ENCODE data around the gene CDK5RAP1.

The CDK5RAP1 gene

DNA sequence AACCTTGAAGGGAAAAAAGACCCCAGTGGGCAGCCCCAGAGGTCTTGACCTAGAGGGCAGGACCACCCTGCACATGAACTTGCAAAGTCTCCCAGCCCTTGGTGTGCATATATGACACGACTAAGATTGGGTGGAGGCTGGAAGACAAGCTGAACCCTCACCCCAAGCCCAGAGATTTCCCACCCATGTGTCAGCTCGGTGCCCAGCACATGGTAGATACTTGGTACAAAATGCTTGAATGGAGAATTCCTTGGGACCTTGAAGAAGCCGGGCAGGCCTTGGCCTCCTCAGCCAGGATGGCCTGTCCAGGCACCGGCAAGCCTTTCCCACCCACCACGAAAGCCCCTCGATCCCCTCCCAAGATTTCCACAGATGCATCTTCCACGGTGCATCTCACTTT lies 67.7 kb downstream of the CDK5RAP1 start:
- DNase-seq (ENCODE audit: low read depth, low spot score), result no peak

DNA sequence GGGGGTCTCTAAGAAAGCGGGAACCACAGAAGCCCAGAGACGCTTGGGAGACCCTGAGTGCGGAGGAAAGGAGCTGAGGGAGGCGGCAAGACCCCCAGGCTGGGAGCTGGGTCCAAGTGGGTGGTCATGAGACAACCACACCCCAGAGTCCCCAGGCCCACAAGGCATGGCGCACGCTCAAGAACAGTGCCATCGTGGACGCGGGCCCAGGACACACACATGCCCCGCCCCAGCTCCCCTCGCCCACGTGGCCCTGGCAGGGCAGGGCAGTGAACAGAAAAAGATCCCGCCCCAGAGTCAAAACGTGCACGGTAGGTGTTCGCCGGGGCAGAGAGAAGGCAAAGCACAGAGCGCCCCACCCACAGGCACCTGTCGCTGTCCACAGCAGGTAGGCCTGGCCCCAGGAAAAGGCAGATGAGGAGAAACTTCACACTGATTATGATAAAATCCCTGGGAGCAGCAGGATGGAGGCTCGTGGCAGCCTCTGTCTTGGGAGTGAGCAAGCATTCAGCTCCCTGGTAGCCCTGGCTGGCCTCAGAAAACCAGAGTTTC lies 68.3 kb downstream of the CDK5RAP1 start:
- no peak for DNase-seq (ENCODE audit: low read depth, low spot score)

DNA sequence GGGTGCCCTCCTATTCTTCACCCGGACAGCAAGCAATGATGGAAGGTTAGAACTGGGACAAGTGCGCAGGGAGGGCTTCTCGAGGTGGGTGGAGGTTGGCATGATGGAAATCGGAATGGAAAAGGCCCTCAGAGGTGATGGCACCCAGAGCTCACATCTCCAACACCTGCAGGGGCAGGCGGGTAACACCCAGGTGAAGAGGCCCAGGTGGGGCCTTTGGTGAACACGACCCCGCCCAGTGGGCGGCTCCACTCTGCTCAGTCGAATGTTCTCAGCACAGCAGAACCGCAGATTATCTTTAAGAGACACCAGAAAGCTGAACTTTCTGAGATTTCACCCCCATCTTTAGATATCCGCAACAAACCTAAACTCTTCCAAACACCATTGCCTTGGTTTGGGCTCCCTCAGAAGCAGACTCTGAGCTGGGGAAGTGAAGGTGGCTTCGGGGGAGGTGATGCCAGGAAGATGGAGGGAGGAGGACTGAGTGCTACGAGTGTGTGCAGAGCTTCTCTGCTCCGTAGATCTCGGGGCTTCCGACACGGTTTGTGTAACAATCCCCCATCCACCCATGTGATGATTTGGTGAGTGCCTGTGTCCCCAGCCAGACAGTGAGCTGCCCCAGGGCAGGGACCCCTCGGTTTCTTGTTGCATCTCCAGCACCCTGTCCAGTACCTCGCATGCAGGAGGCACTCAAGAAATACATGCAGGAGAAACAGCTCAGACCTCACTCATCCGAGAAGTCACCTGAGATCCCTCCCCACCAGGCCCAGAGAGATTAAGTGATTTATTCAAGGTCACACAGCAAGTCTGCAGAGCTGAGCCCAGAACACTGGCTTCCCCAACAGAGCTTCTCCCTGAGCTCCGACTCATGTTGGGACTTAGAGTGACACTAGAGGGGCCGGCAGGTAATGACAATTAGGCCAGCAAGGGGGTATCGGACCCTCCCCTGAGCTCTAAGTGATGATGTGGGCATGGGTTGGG lies 72.9 kb downstream of the CDK5RAP1 start:
- DNase-seq (ENCODE audit: low read depth, low spot score), result no peak

DNA sequence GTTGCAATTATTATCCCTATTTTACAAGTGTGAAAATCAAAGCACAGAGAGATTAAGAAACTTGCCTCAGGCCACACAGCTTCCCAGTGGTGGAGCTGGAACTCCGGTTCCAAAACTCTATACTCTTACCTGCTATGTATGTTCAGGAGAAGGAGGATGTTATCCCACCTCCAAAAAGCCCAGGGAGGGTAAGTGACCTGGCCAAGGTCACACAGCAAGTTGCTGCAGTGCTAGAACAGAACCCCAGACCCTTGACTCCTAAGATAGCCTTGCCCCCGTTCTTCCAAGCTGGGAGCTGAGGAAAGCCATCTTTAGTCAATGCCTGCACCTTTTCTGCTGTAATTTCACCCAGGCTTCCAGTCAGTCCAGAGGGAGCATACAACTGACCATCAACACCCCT lies 76.0 kb downstream of the CDK5RAP1 start:
- no peak for DNase-seq (ENCODE audit: low read depth, low spot score)

DNA sequence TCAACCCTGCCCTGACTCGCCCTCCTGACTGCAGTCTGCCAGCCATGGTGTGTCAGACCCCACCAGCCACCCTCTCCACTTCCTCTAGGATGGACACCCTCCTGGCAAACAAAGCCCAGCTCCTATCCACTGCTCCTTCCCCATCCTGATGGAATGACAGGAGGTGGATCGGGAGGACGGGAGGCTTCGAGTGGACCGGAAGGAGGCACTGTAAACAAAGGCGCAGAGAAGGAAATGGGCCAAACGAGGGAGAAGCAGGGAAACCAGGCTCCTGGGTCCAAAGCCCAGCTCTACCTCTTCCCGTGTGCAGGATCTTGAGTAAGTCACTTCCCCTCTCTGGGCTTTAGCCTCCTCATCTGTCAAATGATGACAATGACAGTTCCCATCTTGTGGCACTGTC lies 78.1 kb downstream of the CDK5RAP1 start:
- no peak for DNase-seq (ENCODE audit: low read depth, low spot score)

DNA sequence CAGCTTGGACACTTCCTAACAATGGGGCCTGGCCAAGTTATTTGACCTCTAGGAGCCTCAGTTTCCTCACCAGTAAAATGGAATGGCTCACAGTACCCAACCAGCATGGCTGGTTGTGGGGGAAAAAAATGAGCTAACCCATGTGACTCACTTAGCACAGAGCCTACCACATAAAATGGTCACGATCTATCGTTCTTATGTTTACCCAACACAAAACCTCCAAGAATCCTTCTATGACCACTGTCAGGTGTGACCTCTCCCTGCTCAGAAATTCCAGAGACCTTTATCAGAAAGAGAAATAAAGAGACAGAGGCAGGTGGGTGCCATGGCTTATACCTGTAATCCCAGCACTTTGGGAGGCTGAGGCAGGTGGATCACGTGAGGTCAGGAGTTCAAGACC lies 78.9 kb downstream of the CDK5RAP1 start:
- DNase-seq (ENCODE audit: low read depth, low spot score), result no peak

DNA sequence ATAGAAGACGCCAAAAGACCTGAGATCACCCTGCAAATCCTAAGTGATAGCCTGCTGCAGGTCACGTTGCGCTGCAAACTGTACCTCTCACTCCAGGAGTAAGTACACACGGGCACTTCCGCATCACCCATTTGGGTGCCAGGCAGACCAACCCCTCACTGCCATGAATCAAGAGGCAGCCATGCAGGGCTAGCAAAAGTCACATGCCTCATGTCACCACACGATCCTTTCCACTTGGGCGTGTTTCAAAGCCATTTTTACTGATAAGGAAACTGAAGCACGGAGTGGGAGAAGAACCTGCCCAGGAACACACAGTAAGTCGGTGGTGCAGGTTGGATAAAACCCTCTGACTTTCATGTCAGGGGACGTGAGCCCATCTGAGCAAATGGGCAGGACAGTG lies 81.3 kb downstream of the CDK5RAP1 start:
- no peak for DNase-seq (ENCODE audit: low read depth, low spot score)

DNA sequence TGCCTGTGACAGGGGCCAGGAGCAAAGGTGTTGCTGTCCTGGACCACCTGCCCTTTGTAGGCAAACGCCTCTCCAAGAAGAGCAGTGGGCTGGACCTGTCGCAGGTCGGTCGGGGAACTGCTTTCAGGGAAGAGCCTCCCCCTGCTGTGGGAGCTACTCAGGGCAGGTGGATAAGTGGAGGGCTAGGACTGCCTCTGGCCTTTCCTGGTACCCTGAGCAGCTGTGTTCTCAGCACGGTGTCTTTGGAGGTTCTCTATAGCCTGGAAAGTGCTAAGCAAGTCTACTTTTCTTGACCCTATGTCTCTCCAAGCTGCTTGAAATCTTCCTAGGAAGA lies 83.3 kb downstream of the CDK5RAP1 start:
- DNase-seq (ENCODE audit: low read depth, low spot score), result no peak

DNA sequence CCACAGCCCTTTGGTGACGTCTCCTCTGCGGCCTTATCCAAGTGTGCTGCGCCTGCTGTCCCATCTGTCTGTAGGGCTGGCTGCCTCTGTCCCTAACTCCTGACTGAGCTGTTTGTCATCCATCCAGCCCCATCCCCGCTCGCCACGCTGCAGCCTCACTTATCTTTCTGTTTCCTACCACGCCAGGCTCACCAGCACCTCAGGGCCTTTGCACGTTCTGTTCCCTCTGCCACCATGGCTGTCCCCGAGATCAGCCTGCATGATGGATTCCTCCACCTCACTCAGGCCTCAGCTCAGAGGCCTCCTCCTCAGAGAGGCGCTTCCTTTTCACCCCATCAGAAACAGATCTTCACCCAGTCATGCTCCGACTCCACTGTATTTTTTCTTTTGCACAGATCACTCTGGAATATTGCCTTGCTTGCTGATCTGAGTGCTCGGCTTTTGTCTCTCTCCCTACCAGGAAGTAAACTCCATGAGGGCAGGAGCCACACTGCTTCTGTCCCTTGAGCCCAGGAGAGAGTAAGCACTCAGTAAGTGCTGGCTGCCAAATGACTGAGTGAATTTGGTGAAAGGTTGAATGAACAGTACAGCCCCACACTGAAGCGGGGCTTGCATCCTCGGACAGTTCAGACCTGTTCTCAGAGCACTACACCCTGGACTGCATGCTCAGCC lies 83.8 kb downstream of the CDK5RAP1 start:
- DNase-seq (ENCODE audit: low read depth, low spot score), result no peak

DNA sequence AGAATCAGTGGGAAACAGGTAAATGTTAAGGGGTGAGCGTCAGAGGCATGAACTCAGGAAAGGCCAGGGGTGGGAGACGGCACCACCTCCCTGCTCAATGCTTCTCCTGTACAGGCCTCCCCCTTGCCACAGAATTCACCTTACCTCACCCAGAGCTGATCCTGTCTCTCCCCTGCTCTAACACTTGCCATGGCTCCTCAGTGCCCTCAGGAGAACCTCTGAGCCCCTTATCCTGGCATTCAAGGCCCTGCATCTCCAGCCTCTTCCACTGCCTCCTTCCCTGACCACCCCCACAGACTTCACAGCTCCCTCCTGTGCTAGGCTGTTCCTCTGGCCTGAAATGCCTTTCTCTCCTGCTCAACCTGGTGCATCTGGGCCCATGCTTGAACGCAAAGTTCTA lies 84.4 kb downstream of the CDK5RAP1 start:
- DNase-seq (ENCODE audit: low read depth, low spot score), result no peak

DNA sequence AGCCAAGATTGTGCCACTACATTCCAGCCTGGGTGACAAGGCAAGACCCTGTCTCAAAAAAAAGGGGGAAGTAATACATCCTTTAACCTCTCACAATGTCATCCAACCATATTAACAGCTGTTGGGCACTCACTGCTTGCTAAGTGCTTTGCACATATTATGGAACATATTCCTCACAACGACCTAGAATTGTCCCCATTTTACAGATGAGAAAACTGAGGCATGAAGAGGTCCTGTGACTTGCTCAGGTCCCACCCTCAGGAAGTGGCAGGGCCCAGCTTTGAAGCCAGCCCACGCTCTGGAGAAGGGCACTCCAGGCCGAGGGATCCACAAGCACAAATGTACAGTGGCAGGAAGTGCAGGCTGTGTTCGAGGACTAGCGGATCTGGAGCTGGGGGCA lies 85.0 kb downstream of the CDK5RAP1 start:
- no peak for DNase-seq (ENCODE audit: low read depth, low spot score)

DNA sequence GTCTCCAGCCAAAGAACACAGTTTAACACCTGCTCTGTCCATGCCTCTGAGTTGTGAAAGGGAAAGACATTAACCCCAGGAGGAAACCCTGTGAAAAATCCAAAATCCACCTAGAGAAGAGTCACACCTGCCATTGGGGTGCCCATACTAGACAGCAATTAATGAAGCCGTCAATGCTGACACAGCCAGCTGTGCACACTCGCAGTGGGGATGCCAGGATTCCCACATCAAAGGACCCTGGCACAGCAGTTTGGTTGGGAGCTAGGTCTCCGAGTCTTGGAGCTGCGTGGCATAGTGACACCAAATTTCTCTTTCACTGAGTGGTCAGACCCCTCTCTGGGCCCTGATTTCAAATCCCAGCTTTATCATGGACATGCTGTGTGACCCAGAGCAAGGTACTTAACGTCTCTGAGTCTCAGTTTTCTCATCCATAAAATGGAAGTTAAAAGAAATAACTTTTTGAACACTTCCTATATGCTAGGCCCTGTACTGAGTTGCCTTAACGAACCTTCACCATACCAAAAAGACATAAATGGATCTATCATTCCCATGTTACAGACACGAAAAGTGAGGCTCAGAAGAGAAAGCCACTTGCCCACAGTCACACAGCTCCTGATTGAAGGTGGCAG lies 87.5 kb downstream of the CDK5RAP1 start:
- DNase-seq (ENCODE audit: low read depth, low spot score), result no peak

DNA sequence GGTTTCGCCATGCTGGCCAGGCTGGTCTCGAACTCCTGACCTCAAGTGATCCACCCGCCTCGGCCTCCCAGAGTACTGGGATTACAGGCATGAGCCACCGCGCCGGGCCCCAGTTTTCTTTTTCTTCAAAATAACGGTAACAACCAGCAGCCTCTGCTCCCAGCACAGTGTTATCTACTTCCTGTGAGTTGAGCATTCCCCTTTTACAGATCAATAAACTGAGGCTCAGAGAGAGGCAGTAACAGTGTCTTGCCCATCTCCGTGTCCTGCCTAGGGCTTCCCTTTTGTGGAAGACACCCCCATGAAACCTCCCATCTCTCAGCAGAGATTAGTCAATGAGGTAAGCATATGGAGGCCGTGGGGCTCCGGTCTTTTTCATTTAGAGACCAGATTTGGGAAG lies 88.7 kb downstream of the CDK5RAP1 start:
- no peak for DNase-seq (ENCODE audit: low read depth, low spot score)

DNA sequence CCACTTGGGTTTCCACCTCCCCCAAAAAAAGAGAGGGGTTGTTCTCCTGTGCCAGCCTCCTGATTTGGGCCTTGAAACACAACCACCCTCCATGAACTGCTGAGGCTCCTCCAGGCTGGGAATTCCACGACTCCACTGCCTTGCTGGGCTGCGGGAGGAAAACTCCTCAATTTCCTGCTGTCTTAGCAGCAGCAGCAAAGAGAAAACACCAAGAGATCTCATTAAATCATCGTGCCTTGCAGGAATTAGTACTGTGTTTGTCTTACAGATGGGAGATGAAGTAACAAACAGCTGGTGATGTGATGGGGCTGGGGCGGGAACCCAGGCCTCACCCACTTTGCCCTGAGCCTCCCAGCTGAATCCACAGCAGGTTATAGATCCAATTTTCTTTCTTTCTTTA lies 89.3 kb downstream of the CDK5RAP1 start:
- DNase-seq (ENCODE audit: low read depth, low spot score), result no peak

DNA sequence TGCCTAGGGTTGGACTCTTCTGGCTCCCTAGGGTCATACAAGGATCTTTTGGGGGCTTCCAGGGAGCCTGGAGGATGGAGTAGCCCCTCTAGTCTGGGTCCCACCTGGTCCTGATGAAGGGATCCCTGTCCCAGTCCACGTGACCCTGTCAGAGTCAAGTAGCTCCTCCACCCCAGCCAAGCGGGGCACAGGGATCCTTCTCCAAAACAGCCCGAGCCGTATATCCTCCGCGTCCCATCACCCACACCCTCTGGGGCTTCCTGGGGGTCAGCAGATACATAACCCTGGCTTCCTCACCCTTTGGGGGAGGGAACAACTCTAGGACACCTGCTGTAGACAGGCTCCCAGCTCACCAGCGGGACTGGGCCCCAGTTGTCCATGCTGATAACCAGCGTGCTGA lies 90.3 kb downstream of the CDK5RAP1 start:
- no peak for DNase-seq (ENCODE audit: low read depth, low spot score)

DNA sequence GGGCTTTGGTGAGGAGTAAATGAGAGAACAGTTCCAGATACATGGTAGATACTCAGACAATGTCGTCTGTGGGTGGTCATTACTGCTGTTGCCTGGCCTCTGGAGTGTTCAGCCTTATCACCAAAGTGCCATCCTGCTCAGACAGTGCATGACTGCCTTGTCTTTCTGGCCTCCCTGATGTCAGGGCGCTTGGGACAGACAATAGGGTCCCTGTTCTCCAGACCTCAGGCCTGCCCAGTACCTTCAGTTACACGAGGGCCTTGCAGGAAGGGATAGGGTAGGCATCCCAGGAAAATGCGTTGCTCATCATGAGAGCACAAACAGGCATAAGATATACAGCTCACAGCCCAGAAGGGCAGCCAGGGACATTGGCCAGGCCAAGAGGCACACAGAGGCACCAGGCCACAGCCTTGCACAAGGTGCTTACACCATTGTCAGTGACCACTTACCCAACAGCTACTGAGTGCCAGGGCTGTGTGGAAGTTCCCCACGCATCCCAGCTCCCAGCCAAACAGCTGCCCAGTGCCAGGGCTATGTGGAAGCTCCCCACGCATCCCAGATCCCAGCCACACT lies 90.9 kb downstream of the CDK5RAP1 start:
- DNase-seq (ENCODE audit: low read depth, low spot score), result no peak

DNA sequence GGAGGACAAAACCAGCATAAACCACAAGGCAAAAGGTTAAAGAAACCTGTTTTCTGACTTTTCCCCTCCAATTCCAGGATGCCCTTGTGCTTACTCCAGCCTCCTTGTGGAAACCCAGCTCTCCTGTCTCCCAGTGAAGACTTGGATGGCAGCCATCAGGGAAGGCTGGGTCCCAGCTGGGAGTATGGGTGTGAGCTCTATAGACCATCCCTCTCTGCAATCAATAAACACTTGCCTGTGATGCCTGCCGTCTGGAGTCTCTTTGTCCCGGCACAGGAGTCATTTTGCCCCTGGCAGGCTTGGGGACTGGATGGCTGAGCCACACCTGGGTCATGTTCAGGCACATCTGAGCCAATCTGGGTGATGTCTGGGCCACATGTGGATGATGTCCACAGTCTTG lies 91.7 kb downstream of the CDK5RAP1 start:
- no peak for DNase-seq (ENCODE audit: low read depth, low spot score)

Data from iPS DF 19.7 (cell line).